GM18508 (cell line): ENCODE data around the gene NEK4.
A peak's percentile ranks its signal among the peaks of the same experiment; 100 is the strongest.

ENCODE experiments used
- ATAC-seq: cut with Tn5 transposase; IDR thresholded peaks from one replicate; pipeline ENCODE4 v1.9.1; 2021; ENCODE audit warnings: moderate number of reproducible peaks; ENCODE audit not compliant: insufficient read depth, unreplicated experiment

Gene NEK4

DNA sequence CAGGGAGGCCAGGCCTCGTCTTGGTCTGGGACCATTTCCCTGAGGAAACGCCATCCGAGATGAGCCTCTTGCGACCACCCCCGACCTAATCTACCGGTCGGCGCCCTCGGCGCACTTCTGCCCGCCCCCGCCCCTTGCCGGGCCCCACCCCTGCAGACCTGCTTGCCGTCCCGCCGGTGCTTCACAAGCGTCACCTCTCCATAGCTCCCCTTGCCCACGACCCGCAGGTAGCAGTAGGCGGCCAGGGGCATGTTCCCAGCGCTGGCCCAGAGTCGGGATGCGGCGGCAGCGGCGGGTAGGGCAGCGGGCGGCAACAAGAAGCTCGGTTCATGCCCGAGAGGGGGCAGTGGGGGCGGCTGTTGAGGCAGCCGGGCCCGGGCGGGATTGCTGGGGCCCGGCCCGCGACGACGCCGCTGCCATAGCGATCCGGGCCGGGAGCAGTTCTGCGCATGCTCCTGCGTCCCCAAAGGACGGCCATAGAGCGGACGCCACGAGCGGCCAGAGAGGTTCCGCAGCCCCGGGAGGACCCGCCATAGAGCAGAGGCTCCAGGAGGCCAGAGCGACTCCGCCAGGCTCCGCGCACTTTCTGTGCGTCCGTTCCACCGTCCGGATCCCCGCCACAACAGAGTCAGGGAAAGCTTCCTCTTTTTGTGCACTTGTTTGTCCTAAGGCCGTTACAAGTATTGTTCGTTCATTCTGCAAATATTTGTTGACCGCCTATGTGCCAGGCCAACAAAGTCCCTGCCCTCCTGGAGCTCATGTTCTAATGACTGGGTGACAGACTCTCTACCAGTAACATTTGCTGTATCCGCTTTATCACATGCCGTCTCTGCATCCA is at the start of gene NEK4:
Gene NEK4, minus strand, starts transcription at position 445 of the 838 bp plus-strand sequence. Its CDS starts 194 bp downstream, at position 251.
- ATAC-seq, result peak; percentile 41

DNA sequence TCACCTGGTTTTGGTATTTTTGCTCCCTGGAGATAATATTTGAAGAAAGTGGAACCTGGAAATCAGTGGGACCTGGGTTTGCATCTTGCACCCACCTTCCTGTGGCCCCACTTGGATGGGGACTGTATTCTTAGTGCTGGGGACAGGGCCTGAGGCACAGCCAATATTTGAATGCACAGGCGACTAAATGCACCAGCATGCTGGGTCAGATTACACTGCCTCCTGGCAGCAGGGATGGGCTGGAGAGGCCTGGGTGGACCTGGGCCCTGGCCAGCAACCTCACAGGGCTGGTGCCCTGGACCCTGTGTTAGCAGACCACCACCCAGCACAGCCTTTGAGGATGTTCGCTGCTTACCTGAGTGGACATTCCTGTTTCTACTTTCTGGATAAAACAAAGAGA is 49.2 kb upstream of the NEK4 start:
- ATAC-seq, result no peak

DNA sequence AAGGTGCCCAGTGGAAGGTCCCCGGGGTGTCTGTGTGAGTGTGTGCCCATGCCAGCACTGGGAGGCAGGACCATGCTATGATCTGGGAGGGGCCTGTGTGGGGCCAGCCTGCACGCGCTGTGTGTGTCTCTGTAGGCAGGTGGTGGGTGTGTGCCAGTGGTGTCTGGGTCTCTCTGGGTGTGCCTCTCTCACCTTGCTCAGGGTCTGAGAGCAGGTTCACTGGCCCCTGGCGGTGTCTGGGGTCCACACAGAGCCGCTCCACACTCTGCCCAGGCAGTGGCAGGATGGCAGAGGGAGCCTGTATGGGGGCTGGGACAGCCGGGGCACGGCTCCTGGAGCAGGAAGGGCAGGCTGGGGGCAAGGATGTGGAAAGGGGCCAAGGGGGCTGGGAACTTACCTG is 47.1 kb upstream of the NEK4 start:
- no peak for ATAC-seq

DNA sequence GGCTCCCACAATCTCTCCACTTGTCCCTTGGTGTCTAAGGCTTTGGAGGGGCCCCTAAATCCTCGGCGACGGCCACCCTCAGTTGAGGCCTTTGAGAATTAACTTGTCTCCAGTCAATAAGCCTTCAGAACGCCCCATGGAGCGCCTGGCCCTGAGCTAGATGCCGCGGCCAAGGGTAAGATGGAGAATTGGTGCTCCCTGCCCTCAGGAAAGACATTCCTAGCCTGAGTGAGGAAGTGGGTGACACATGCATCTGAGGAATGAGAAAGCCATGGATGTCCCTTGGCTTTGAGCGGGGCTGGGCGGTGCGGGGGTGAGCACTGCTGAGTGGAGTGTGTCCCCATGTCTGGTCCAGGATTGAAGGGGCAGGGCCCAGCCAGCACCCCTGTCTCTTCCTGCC is 46.5 kb upstream of the NEK4 start:
- ATAC-seq, result no peak

DNA sequence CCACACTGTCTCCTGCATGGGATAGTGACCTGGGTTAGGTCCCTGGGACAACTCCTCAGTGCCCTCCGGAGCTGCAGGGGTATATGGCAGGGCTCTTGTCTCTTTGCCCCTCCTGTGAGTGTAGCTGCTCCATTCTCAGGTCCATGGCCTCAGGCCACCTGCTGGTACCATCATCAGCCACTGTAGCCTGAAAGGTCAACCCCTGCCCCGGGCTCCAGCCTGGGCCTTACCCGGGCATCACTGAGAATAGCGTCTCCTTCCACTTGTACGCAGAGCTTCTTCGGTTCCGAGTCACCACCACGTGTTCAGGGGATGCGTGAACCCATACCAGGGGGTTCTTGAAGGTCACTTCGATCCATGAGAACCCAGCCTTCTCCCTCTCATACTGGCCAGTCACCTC is 45.9 kb upstream of the NEK4 start:
- ATAC-seq, result no peak

DNA sequence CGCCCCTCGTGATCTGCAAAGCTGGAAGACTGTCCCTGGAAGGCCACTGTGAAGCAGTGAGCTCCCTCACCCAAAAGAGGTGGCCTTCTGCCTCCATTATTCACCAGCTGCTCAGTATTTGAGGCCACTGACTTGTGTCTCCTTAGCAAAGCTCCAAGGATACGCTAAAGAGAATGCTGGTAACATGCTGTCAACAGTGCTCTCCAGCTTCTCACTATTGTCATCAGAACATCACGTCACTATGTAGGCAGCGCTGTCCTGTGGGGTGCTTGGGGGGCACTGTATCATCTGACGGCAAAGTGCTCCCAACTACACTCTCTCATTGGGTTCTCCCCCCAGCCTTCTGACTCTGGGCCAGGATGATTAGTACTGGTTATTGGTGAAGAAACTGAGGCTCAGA is 45.5 kb upstream of the NEK4 start:
- ATAC-seq, result no peak

DNA sequence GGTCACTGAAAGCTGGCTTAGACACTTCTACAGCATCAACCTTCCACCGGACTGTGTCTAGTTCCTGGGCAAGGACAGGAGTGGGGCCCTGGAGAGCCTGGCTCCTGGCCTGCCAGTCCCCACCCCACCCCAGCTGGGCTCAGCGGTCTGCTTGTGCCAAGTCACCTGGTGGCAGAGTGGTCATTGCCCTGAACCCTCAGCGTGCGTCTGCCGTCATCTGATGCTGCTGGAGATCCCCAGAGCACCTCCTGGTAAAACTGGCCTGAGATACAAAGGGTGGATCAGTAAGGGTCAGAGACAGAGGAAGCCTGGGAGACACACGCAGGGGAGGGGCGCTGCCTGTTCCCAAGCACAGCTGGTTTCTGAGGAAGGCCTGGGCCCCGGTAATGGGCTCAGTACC is 43.1 kb upstream of the NEK4 start:
- ATAC-seq, result no peak

DNA sequence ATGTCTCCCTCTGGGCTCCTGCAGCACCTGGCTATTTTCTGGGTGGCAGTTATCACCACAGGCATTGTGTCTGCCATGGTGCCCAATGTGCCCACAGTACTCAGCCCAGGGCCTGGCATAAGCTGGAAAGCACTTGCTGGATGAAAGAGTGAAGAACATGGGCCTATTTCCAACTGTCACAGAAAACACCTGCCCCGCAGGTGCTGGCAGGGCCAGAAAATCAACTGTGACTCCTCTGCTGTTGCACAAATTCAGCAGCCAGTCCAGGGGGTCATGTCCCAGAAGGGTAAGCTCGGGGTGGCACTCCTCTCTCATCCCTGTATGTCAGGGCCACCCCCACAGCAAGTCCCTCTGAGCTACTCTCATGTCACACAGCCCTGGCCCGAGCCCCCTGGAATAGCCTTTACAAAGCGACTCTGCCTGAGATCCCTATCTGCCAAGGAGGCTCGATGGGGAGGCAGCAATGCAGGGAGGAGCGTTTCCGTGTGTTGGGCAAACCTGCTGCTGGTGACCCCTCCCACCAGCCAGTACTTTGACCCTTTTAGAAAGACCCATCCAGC is 40.8 kb upstream of the NEK4 start:
- ATAC-seq, result no peak

DNA sequence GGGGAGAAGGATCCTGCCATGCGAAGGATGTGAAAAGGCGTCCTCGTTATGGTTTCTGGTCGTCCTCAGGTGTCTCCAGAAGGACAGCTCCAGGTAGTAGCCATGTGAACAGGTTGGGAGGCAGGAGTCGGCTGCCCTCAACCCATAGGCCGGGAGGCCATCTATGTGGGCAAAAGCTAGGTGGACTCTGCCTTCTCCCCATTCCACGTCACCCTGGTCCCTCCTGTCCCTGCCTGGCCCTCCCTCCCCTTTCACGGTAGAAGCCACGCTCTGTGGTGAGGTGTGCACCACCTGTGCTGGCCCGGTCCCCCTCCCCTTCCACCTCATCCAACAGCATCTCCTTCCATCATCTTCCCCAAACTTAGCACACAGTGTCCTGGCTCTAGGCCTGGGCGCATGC is 40.2 kb upstream of the NEK4 start:
- ATAC-seq, result no peak

DNA sequence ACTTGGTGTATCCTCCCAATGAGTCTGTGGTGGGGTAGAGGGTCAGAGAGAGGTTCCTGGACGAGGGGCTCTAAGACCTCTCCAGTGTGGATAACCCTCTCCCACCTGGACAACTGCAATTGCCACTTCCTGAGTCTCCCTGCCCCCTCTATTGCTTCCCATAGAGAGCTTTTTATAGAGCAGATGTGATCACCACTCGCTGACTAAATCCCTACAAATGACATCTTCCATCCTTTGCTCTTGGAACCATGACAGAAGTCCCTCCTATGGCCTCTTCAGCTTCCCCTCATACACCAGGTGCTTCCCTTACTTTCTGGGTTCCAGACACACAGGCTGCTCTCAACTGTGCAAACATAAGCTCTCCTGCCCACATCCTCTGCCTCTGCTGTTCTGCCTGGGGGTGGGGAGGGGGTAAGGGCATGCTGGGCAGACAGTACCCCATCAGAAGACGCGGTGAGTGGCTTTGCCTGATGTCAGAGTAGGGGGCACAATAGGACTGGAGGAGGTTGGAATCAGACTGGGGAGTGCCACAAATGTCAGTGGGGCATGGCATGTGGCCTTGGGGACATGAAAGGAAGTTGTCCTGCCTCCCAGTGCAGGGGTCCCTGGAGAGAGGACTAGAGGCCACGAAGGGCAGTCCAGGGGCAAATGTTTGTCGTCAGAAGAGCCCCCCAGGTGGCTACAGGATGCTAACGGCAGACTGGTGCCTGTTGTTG is 39.1 kb upstream of the NEK4 start:
- ATAC-seq, result no peak

DNA sequence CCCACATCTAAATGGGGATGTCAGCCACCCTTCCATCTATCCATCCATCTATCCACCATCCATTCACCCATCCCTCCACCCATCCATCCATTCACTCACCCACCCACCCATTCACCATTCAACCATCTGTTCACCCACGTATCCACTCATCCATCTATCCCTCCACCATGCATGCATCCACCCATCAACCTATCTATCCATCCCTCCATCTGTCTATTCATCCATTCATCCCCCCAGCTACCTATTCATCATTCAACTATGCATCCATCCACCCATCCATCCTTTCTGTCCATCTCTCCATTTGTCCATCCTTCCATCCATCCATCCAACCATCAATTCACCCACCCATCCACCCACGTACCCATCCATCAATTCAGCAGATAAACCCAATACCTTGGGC is 38.4 kb upstream of the NEK4 start:
- no peak for ATAC-seq

DNA sequence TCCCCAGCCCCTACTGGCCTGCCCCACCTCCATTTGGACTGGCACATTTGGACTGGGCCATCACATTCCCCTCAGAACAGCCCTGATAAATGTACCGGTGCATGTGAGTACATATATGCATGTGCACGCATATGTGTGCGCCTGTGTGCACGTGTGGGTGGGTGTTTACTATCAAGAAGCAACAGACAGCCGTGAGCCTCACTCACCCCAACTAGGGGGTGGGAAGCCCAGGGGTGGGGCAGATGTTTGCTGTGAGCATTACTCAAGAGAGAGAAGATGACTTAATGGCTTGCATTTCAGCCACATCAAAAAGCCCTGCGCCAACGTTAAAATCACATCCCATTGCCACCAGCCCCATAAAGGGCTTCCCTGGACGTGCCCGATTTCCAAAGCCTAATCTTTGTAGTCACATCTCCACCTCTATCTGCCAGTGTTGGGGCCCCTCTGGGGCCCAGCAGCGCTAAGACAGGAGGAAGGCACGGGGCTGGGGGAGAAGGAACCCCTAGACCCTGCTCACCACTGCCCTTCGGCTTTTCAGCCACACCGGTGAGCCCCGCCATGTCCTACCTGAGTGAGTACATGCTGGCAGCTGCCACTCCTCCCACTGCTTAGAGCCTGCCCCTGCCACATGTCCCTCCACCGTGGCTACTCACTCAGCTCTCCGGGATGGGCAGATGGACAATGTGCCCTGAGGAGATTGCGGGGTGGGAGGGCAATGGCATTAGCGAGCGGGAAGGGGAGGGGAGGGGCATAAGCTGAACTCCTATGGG is 34.7 kb upstream of the NEK4 start:
- no peak for ATAC-seq

DNA sequence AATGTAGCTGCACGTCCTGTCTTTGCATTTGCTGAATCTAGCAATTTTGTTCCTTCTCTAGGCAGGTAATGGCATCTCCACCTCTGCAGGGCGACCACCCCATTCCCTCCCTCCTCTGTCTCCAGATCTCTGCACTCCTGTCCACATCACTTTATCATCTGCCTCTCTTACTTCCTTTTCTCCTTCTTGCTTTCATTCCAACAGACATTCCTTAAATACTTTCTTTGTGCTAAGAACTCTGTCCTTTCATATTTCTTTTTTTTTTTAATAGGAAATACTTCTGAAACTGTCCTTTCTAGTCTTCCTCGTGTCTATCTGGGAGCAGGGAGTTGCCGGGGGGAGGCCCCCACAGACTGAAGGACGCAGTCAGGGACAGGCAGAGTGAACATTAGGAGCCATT is 31.1 kb upstream of the NEK4 start:
- ATAC-seq, result no peak

DNA sequence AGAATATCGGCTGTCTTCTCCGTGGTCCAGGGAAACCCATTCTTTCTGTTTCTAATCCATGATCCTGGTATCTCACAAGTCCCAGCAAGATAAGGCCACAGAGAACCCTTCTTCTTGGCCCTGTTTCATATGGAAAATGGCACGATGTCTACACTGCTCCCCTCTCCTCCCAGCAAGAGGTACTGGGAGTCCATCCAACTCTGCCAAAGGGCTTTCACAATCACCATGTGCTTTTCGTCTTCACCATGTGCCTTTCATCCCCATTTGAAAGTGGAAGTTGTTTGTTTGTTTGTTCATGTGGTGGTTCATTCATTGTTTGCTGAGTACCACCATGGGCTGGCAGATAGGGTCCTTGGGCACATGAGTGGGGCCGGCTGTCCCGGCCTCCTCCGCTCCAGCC is 29.3 kb upstream of the NEK4 start:
- ATAC-seq, result no peak

DNA sequence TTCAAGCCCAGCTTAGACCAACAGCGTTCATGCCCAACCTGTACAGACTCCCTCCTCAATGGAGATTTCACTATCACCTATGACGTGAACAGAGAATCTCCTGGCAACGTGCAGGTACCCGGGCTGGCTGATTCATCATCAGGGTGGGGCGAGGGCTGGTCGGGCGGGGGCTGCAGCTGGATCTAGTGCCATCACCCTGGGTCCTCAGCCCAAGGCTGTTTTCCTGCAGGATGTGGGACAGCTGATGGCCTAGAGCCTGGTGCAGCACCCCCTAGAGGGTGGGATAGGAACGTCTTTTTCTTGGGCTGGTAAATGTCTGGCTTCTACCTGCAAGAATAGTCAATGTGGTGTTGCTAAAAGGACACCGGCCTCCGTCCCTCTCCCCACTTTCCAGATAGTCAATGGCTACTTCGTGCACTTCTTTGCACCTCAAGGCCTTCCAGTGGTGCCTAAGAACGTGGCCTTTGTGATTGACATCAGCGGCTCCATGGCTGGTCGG is 28.3 kb upstream of the NEK4 start:
- ATAC-seq, result no peak

DNA sequence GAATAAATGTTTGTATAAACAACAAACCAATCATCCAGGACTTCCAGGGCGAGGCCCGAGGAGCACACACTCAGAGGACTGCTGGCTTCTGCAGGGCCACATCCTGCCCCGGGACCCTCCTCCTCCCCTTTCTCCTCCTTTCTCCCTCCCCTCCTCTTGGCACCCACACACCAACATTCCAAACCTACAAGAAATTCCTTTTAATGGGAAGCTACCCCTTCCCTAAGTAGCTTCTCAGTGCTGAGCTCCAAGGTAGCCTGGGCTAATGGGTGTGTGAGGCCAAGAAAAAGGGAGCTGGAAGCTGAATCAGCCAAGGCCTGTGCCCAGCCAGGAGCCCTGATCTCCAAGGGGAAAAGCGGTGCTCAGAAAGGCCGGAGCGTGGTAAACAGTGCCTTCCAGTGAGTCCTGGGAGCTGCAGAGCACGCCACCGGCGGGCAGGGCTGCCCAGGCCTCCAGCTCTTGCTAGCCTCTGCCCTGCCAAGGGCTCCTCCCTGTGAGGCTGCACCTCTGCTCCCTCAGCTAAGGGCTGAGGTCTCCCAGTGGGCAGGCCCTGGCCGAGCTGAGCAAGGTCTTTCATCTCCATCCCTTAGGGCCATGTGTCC is 27.7 kb upstream of the NEK4 start:
- no peak for ATAC-seq

DNA sequence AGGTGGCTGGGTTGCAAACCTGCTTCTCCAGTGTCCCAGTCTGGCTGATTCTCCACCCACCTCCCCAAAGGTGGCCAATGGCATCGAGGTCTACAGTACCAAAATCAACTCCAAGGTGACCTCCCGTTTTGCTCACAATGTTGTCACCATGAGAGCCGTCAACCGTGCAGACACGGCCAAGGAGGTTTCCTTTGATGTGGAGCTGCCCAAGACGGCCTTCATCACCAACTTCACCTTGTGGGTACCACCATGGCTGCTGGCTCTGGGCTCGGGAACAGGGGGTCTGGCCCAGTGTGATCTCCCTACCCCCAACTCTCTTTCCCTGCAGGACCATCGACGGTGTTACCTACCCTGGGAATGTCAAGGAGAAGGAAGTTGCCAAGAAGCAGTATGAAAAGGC is 25.7 kb upstream of the NEK4 start:
- ATAC-seq, result no peak

DNA sequence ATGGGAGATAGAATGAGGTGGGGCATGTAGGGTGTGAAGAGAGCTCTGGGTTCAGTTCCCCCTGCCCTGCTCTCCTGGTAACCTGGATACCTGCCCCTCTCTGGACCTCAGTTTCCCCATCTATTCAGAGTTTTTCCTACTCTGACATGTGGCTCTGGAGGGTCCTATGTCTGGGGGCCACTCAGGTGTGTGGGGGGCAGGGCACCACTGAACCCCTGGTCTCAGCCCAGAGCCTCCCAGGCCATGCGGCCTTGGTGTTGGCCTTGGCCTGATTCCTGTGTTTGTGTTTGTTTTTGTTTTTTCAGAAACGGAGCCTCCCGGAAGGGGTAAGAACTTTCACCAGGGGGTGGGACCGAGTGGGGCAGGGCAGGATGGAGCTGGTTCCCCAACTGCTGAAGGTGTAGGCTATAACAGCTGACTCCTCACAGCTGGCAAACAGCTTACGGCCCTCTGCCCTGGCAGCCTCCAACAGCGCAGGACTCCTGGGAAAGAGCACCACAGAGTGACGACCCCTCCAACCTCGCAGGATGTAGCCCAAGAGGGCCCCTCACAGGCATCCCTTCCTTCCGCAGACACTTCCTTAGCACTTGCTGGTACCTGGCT is 24.7 kb upstream of the NEK4 start:
- no peak for ATAC-seq

DNA sequence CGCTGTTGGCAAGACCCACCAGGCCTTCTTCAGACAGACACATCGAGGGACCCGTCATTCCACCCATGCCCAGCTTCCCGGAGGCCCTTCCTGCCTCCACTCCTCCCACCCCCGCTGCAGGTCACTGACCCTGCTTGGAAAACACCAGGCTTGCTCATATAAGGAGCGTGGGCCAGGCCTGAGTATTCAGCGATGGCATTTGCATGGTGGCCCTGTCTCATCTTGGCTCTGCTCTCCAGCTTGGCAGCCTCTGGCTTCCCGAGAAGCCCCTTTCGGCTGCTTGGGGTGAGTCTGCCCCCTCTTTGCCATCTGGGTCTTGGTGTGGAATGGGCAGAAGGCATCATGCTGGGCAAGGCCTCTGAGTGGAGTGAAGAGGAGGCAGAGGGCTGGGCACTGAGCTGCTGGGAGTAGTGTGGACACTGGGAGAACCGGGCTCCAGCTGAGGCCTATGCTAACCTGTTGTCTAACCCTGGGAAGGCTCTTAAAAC is 23.9 kb upstream of the NEK4 start, which contains the start of gene ITIH3:
Gene ITIH3, plus strand, starts transcription at position 185 of the 488 bp plus-strand sequence. Its CDS starts 8 bp downstream, at position 193.
- ATAC-seq, result no peak
